Natural killer cell (primary cell): ENCODE data around the gene SLC37A3. TPM values are rescaled to one million over a fixed set of nuclear protein-coding genes. Genes with fewer than 3 reads are reported as not detected.

ENCODE experiments used
- ATAC-seq, 3 donors: fragments of 150-1000 bp in 2 of 3; fragments of 200-7000 bp in 1 of 3; cut with Tn5 transposase; 1 replicate in 1 of 3; 2 replicates in 2 of 3; pipeline ENCODE4 v1.10.0; 2021; ENCODE audit warnings: mild to moderate bottlenecking in 2 of 3, moderate library complexity in 2 of 3
- DNase-seq, 2 donors: peaks; one replicate each; pipeline versions ENCODE4 v3.0.0 to v3.0.0-alpha.2; 2013 to 2021; ENCODE audit warnings: mixed read lengths in 1 of 2
- H3K27ac ChIP-seq: one replicate; pipeline ENCODE4 v1.5.1; 2013; ENCODE audit warnings: mild to moderate bottlenecking, low read length
- H3K27me3 ChIP-seq: one replicate; pipeline ENCODE4 v1.6.1; 2013; ENCODE audit warnings: low read length; ENCODE audit not compliant: control insufficient read depth, insufficient read depth
- H3K36me3 ChIP-seq: one replicate; pipeline ENCODE4 v1.6.1; 2013; ENCODE audit warnings: low read length; ENCODE audit not compliant: control insufficient read depth, insufficient read depth
- H3K4me1 ChIP-seq: one replicate; pipeline ENCODE4 v1.6.1; 2013; ENCODE audit warnings: low read length; ENCODE audit not compliant: control insufficient read depth, insufficient read depth
- H3K4me3 ChIP-seq: one replicate; pipeline ENCODE4 v1.5.1; 2013; ENCODE audit warnings: low read length
- H3K9me3 ChIP-seq: one replicate; pipeline ENCODE4 v1.6.1; 2013; ENCODE audit warnings: low read length; ENCODE audit not compliant: control insufficient read depth, insufficient read depth
- H3K27ac Mint-ChIP-seq, 2 donors: one replicate each; pipeline ENCODE4 v1.8.0; 2022; ENCODE audit warnings: mild to moderate bottlenecking in 2 of 2, mixed read lengths in 2 of 2, moderate library complexity in 1 of 2
- H3K27me3 Mint-ChIP-seq, 2 donors: one replicate each; pipeline ENCODE4 v1.8.0; 2022; ENCODE audit warnings: low read depth in 2 of 2, mixed read lengths in 2 of 2
- H3K36me3 Mint-ChIP-seq: one replicate; pipeline ENCODE4 v1.8.0; 2022; ENCODE audit warnings: mixed read lengths
- H3K4me1 Mint-ChIP-seq, 2 donors: one replicate each; pipeline ENCODE4 v1.8.0; 2022; ENCODE audit warnings: mixed read lengths in 2 of 2
- H3K4me3 Mint-ChIP-seq: one replicate; pipeline ENCODE4 v1.8.0; 2022; ENCODE audit warnings: mild to moderate bottlenecking, moderate library complexity, mixed read lengths
- H3K9me3 Mint-ChIP-seq, 2 donors: one replicate each; pipeline ENCODE4 v1.8.0; 2022; ENCODE audit warnings: mixed read lengths in 2 of 2
- WGBS: methylation state at CpG from one replicate; pipeline ENCODE4 v1.1.7; 2013; ENCODE audit warnings: missing lambda C conversion rate; ENCODE audit not compliant: insufficient coverage; 5-methylcytosine and 5-hydroxymethylcytosine counted together
- intact Hi-C: fragments of 100-400 bp; cut with micrococcal nuclease; formaldehyde crosslinking; loops from one replicate; pipeline ENCODE4 v1.14.2; 2022
- total RNA-seq, 4 donors: library from RNA; stranded (reverse); fragments of 120-200 nt in 1 of 4; gene quantifications; one replicate each; pipeline versions ENCODE4 v1.2.3 to v1.2.4, GENCODE V29; 2013 to 2022
- TF ChIP-seq, protein P1 (sequence below): fragments of 200-600 bp; IDR thresholded peaks from one replicate; pipeline ENCODE4 v1.8.0; 2022; ENCODE audit warnings: antibody characterized with exemption

SLC37A3 gene
- total RNA-seq, 3 donors from 2014 or later (not counting 1 experiment from before 2014, with no cell fraction given) = 19.1 to 26.4 (median 24.5) TPM

GRCh38 chr7:140403878-140404564, 5.7 kb upstream of the SLC37A3 start, which contains the start of gene RAB19:
Gene RAB19 (plus strand): TSS chr7:140404058. CDS start chr7:140407647, 3,589 bp downstream.
- DNase-seq (peak; percentile 19 to 76), ATAC-seq (peak; percentile 69 to 87 (median 82))
- Histone ChIP-seq H3K9me3 (no peaks in the 10 kb centered on the region), H3K27ac (peak within 1 kb of the TSS; percentile 51), H3K4me1 (peaks cover 15% of the 10 kb centered on the region), H3K36me3 (no peaks in the 10 kb centered on the region), H3K27me3 (no peaks in the 10 kb centered on the region), H3K4me3 (peak within 1 kb of the TSS; percentile 54)
- Mint-ChIP-seq H3K27ac (peak within 1 kb of the TSS; percentile 82 to 98), H3K4me1 (peaks cover 15 to 17% of the 10 kb centered on the region in 2 donors), H3K36me3 (no peaks in the 10 kb centered on the region), H3K4me3 (peak within 1 kb of the TSS; percentile 93), H3K27me3 (no peaks in the 10 kb centered on the region), H3K9me3 (no peaks in the 10 kb centered on the region)
- 9% methylated on average over 20 of the region's 22 CpGs for WGBS
- TF ChIP-seq, protein P1, sequence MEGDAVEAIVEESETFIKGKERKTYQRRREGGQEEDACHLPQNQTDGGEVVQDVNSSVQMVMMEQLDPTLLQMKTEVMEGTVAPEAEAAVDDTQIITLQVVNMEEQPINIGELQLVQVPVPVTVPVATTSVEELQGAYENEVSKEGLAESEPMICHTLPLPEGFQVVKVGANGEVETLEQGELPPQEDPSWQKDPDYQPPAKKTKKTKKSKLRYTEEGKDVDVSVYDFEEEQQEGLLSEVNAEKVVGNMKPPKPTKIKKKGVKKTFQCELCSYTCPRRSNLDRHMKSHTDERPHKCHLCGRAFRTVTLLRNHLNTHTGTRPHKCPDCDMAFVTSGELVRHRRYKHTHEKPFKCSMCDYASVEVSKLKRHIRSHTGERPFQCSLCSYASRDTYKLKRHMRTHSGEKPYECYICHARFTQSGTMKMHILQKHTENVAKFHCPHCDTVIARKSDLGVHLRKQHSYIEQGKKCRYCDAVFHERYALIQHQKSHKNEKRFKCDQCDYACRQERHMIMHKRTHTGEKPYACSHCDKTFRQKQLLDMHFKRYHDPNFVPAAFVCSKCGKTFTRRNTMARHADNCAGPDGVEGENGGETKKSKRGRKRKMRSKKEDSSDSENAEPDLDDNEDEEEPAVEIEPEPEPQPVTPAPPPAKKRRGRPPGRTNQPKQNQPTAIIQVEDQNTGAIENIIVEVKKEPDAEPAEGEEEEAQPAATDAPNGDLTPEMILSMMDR = no peak
- intact Hi-C loops = no loop called here

DNA sequence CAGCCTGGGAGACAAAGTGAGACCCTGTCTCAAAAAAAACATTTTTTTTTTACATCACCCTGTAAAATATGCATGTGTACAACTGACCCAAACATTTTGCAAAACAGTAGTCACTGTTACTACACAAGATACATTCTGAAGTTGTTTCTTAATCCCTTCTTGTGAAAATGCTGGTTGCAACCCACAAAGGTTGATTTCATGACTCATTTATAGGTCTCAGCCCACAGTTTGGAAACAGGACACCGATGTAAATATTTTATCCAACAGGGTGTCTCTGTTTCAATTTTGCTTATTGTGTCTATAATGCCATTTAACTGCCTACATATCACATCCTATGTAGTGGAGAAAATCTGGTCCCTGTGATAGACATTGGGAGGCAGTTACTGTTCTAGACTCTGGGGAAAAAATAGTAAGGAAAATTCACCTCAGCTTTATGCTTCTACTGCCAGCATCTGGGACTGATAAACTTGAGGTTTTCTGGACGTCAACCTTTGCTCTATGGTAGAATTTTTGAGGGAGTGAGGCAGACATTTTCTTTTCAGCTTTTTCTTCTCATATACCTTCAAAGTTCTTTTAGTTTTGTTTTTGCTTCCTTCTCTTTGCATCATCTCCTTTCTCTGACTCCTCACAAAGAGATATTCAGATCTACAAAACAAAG, 4.0 kb upstream of the SLC37A3 start:
- Histone ChIP-seq H3K27ac (no peak overlapping the region), H3K4me3 (no peak overlapping the region), H3K36me3 (no peaks in the 10 kb centered on the region), H3K4me1 (peaks cover 25% of the 10 kb centered on the region), H3K27me3 (no peaks in the 10 kb centered on the region), H3K9me3 (no peaks in the 10 kb centered on the region)
- DNase-seq = no peak
- WGBS = no CpG with 5 or more reads among the region's 2 CpGs
- Mint-ChIP-seq H3K27ac (no peak overlapping the region), H3K27me3 (no peaks in the 10 kb centered on the region), H3K9me3 (no peaks in the 10 kb centered on the region), H3K4me3 (peak overlapping the region; percentile 21), H3K36me3 (no peaks in the 10 kb centered on the region), H3K4me1 (peaks cover 20 to 29% of the 10 kb centered on the region in 2 donors)
- ATAC-seq = no peak
- intact Hi-C loops = no loop called here
- TF ChIP-seq, protein P1 = no peak

DNA sequence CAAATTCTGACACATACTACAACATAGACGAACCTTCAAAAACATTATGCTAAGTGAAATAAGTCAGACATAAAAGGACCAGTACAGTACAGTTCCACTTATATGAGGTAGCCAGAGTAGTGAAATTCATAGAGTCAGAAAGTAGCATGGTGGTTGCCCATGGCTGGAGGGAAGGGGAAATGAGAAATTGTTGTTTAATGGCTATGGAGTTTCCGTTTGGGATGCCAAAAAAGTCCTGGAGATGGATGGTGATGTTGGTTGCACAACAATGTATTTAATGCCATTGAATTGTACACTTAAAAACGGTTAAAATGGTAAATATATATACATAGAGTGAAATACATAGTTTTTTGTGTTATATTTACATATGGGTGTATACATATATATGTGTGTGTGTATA, 2.1 kb upstream of the SLC37A3 start:
- 86% methylated on average over 2 of the region's 3 CpGs for WGBS
- Histone ChIP-seq H3K36me3 (no peaks in the 10 kb centered on the region), H3K9me3 (no peaks in the 10 kb centered on the region), H3K4me1 (peaks cover 27% of the 10 kb centered on the region), H3K27ac (no peak overlapping the region), H3K4me3 (no peak overlapping the region), H3K27me3 (no peaks in the 10 kb centered on the region)
- no peaks in the 10 kb centered on the region for H3K27me3 Mint-ChIP-seq
- no peak overlapping the region for H3K27ac Mint-ChIP-seq
- no peak for ATAC-seq
- peaks cover 28 to 36% of the 10 kb centered on the region in 2 donors for H3K4me1 Mint-ChIP-seq
- no peak overlapping the region for H3K4me3 Mint-ChIP-seq
- no peaks in the 10 kb centered on the region for H3K9me3 Mint-ChIP-seq
- no peaks in the 10 kb centered on the region for H3K36me3 Mint-ChIP-seq
- DNase-seq = no peak
- intact Hi-C loops = no loop called here
- TF ChIP-seq, protein P1 = no peak
